Measurements from ENCODE around the gene OR52L1.

OR52L1 gene

GRCh38 chr11:5938603-5938965 lies 48.2 kb downstream of the OR52L1 start:
- no peak for DNase-seq

GRCh38 chr11:5937868-5938602 lies 48.8 kb downstream of the OR52L1 start:
- no peak for DNase-seq

Measured in activated effector memory CD4-positive, alpha-beta T cell treated with Interleukin-2 at 50 U/mL for 16 hours (primary cell).